HepG2 (cell line): Measurements from ENCODE around the gene GMCL2. TPM values are rescaled to one million over a fixed set of nuclear protein-coding genes. Genes with fewer than 3 reads are reported as not detected.
A peak's percentile ranks its signal among the peaks of the same experiment; 100 is the strongest.

ENCODE experiments used
- BCLAF1 ChIP-seq: fragments of 450-650 bp; IDR thresholded peaks from 2 replicates; pipeline ENCODE4 v1.6.1; 2017; ENCODE audit warnings: mild to moderate bottlenecking
- BRCA1 ChIP-seq: sonication (generic); formaldehyde crosslinking; IDR thresholded peaks from 2 replicates; pipeline ENCODE4 v1.4.0; 2020; ENCODE audit warnings: missing genetic modification reagents
- EZH2 ChIP-seq: conservative IDR thresholded peaks from 2 replicates; pipeline ENCODE4 v1.6.1; 2012; ENCODE audit warnings: mild to moderate bottlenecking, low read depth, low read length, moderate library complexity
- FUBP1 ChIP-seq: sonication (generic); formaldehyde crosslinking; IDR thresholded peaks from 2 replicates; pipeline ENCODE4 v1.5.1; 2020; ENCODE audit warnings: missing genetic modification reagents, mild to moderate bottlenecking, borderline replicate concordance
- GLMP ChIP-seq: sonication (generic); formaldehyde crosslinking; IDR thresholded peaks from 2 replicates; pipeline ENCODE4 v1.9.0; 2021; ENCODE audit warnings: missing genetic modification reagents, mild to moderate bottlenecking, borderline replicate concordance
- MED13 ChIP-seq: sonication (generic); formaldehyde crosslinking; IDR thresholded peaks from 2 replicates; pipeline ENCODE4 v1.5.0; 2020; ENCODE audit warnings: missing genetic modification reagents
- NFYB ChIP-seq: sonication (generic); formaldehyde crosslinking; IDR thresholded peaks from 2 replicates; pipeline ENCODE4 v1.4.0; 2020; ENCODE audit warnings: missing genetic modification reagents
- NFYC ChIP-seq: IDR thresholded peaks from 2 replicates; pipeline ENCODE4 v1.6.1; 2016; ENCODE audit warnings: missing genetic modification reagents, missing compliant biosample characterization
- SKI ChIP-seq: fragments of 450-650 bp; IDR thresholded peaks from one replicate; pipeline ENCODE4 v1.6.1; 2018; ENCODE audit warnings: mild to moderate bottlenecking; ENCODE audit not compliant: partially characterized antibody
- XBP1 ChIP-seq: sonication (generic); formaldehyde crosslinking; IDR thresholded peaks from 2 replicates; pipeline ENCODE4 v1.5.0; 2020; ENCODE audit warnings: missing genetic modification reagents
- ZMAT3 ChIP-seq: sonication (generic); formaldehyde crosslinking; conservative IDR thresholded peaks from 2 replicates; pipeline ENCODE4 v1.7.0; 2021; ENCODE audit warnings: missing genetic modification reagents
- ZNF18 ChIP-seq: sonication (generic); formaldehyde crosslinking; IDR thresholded peaks from 2 replicates; pipeline ENCODE4 v1.8.0; 2022; ENCODE audit warnings: mild to moderate bottlenecking, missing genetic modification reagents; ENCODE audit not compliant: insufficient replicate concordance
- ZNF329 ChIP-seq: sonication (generic); formaldehyde crosslinking; IDR thresholded peaks from 2 replicates; pipeline ENCODE4 v1.9.0; 2021; ENCODE audit warnings: low read depth, mild to moderate bottlenecking, missing genetic modification reagents
- ZNF382 ChIP-seq: sonication (generic); formaldehyde crosslinking; IDR thresholded peaks from 2 replicates; pipeline ENCODE4 v1.5.0; 2020; ENCODE audit warnings: missing genetic modification reagents, mild to moderate bottlenecking, borderline replicate concordance
- ZNF460 ChIP-seq: sonication (generic); formaldehyde crosslinking; IDR thresholded peaks from 2 replicates; pipeline ENCODE4 v1.5.1; 2020; ENCODE audit warnings: missing genetic modification reagents, mild to moderate bottlenecking, borderline replicate concordance
- ZNF512 ChIP-seq: sonication (generic); formaldehyde crosslinking; IDR thresholded peaks from 2 replicates; pipeline ENCODE4 v1.4.0; 2020; ENCODE audit warnings: mild to moderate bottlenecking, missing genetic modification reagents
- ZNF616 ChIP-seq: sonication (generic); formaldehyde crosslinking; IDR thresholded peaks from 2 replicates; pipeline ENCODE4 v1.5.0; 2020; ENCODE audit warnings: low read depth, mild to moderate bottlenecking, missing genetic modification reagents
- polyA plus RNA-seq, 8 experiments: library from polyadenylated mRNA; depleted of rRNA in 3 of 8; stranded (reverse) in 7 of 8; unstranded in 1 of 8; fragments of >200 nt; fragmentation: Illumina TruSeq in 4 of 8; extraction: Trizol in 4 of 8; gene quantifications; 2 replicates each; pipeline versions ENCODE4 v1.2.1 to v1.2.3, GENCODE V29; 2011 to 2016; ENCODE audit warnings: low read depth in 4 of 8, missing spikeins in 1 of 8, mixed read lengths in 1 of 8; ENCODE audit not compliant: insufficient read depth in 1 of 8
- total RNA-seq, 5 experiments: library from RNA; depleted of rRNA; stranded (reverse); fragments of >200 nt; fragmentation: Illumina TruSeq; extraction: Trizol; gene quantifications; 2 replicates each; pipeline ENCODE4 v1.2.3, GENCODE V29; 2016; ENCODE audit warnings: low read depth in 1 of 5

Gene GMCL2
- total and polyA plus RNA-seq, 2 of the 13 experiments (the other 11 are each of a cell fraction or from before 2014, with no cell fraction given), result 0.03 TPM; not detected in 1

GRCh38 chr5:178204182-178204934 lies 17.2 kb upstream of the GMCL2 start, which contains the start of gene HNRNPAB (continued):
- TF ChIP-seq FUBP1 (CRISPR knock-in tag), result no peak
- TF ChIP-seq NFYC, result peak; percentile 100
- TF ChIP-seq XBP1 (CRISPR knock-in tag), result no peak
- no peak for TF ChIP-seq GLMP (CRISPR knock-in tag)
- peak; percentile 80 for TF ChIP-seq SKI
- TF ChIP-seq ZMAT3 (CRISPR knock-in tag), result 0 out of 2 replicates have a peak, but pooled peaks have one; percentile 16
- TF ChIP-seq ZNF18 (CRISPR knock-in tag), result no peak
- TF ChIP-seq BCLAF1, result no peak
- no peak; the same call in 1 of the 2 replicates for TF ChIP-seq MED13 (CRISPR knock-in tag)
- peak; percentile 87; the same call in 1 of the 2 replicates for TF ChIP-seq ZNF329 (CRISPR knock-in tag)
- peak; percentile 100 for TF ChIP-seq NFYB (CRISPR knock-in tag)
- 0 out of 2 replicates have a peak, but pooled peaks have one; percentile 71 for TF ChIP-seq ZNF616
- TF ChIP-seq EZH2, result no peak
- TF ChIP-seq ZNF512 (CRISPR knock-in tag), result no peak
- TF ChIP-seq ZNF460 (CRISPR knock-in tag), result no peak
- no peak for TF ChIP-seq ZNF382 (CRISPR knock-in tag)
- TF ChIP-seq BRCA1 (CRISPR knock-in tag), result peak; percentile 83; the same call in 1 of the 2 replicates
